Measurements from ENCODE around the gene SLC4A9.

Gene SLC4A9

DNA sequence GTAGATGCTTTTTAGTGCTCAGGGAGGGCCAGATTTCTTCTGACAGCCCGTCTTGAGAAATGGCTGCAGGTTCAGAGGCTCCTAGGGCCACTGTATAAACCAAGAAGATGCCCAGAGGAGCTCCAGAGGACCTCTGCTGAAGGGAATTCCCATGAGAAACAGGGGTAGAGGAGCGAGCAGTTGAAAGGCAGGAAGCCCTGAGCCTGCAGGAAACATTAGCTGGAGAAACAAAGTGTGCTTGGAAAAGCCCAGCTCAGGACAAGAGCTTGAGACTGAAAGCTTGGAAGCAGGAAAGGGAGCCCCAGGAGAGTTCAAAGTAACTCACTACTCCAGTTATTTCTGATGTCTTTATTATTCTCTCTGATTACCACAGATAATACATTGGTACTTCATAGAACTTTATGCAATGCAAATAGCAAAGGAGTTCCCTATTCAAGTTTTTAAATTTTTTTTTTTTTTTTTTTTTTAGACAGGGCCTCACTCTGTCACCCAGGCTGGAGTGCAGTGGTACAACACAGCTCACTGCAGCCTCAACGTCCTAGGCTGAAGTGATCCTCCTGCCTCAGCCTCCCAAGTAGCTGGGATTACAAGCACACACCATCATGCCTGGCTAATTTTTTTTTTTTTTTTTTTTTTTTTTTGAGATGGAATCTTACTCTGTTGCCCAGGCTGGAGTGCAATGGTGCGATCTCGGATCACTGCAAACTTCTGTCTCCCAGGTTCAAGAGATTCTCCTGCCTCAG is 30.1 kb upstream of the SLC4A9 start:
- Histone ChIP-seq H3K9ac (ENCODE audit: low read length) (no peak overlapping the region), H3K36me3 (ENCODE audit: low read length) (no peaks in the 10 kb centered on the region), H3K27ac (ENCODE audit: low read depth, low read length) (no peak overlapping the region), H4K20me1 (ENCODE audit: low read depth, low read length) (no peaks in the 10 kb centered on the region), H3K9me3 (ENCODE audit: insufficient read depth, low read length) (no peaks in the 10 kb centered on the region), H2AFZ (ENCODE audit: low read depth, low read length, severe bottlenecking) (no peak overlapping the region), H3K27me3 (ENCODE audit: low read length) (no peaks in the 10 kb centered on the region; the same call in 1 of the 2 replicates), H3K4me2 (ENCODE audit: low read depth, low read length, poor library complexity, severe bottlenecking) (no peak overlapping the region), H3F3A (ENCODE audit: insufficient read depth) (no peaks in the 10 kb centered on the region), H3K9me2 (replicated peaks; ENCODE audit: insufficient read depth, low read length) (no peaks in the 10 kb centered on the region), H3K4me3 (ENCODE audit: insufficient read depth, low read length, poor library complexity, severe bottlenecking) (no peak overlapping the region), H3K79me2 (ENCODE audit: insufficient read depth, low read length) (no peaks in the 10 kb centered on the region)
- TF ChIP-seq, protein P1, sequence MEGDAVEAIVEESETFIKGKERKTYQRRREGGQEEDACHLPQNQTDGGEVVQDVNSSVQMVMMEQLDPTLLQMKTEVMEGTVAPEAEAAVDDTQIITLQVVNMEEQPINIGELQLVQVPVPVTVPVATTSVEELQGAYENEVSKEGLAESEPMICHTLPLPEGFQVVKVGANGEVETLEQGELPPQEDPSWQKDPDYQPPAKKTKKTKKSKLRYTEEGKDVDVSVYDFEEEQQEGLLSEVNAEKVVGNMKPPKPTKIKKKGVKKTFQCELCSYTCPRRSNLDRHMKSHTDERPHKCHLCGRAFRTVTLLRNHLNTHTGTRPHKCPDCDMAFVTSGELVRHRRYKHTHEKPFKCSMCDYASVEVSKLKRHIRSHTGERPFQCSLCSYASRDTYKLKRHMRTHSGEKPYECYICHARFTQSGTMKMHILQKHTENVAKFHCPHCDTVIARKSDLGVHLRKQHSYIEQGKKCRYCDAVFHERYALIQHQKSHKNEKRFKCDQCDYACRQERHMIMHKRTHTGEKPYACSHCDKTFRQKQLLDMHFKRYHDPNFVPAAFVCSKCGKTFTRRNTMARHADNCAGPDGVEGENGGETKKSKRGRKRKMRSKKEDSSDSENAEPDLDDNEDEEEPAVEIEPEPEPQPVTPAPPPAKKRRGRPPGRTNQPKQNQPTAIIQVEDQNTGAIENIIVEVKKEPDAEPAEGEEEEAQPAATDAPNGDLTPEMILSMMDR (IDR thresholded peaks at IDR 0.05; ENCODE audit: insufficient read depth, low read length, poor library complexity, severe bottlenecking), result no peak
- TF ChIP-seq EZH2phosphoT487 (conservative IDR thresholded peaks at IDR 0.05; ENCODE audit: low read length), result no peak

DNA sequence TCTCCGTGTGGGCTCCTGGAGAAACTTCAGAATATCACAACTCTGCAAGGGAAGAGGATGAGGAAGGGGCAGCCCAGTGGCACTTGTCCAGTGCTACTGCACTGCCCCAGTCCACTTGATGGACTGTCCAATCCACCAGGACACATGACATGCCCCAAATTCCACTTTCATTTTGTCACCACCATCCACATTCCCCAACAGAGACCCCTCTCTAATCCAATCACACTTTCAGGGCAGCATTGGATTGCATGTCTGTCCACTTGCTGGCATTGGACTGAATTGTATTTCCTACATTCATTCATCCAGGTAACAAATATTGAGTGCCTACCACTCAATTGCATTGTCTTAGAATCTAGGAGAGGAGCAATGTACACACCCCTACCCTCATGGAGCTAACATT is 28.4 kb upstream of the SLC4A9 start:
- no peak for TF ChIP-seq EZH2phosphoT487 (conservative IDR thresholded peaks at IDR 0.05; ENCODE audit: low read length)
- TF ChIP-seq, protein P1 (IDR thresholded peaks at IDR 0.05; ENCODE audit: insufficient read depth, low read length, poor library complexity, severe bottlenecking), result no peak
- H3K36me3 ChIP-seq (ENCODE audit: low read length), result no peaks in the 10 kb centered on the region
- H3K9me3 ChIP-seq (ENCODE audit: insufficient read depth, low read length), result no peaks in the 10 kb centered on the region
- H3K4me2 ChIP-seq (ENCODE audit: low read depth, low read length, poor library complexity, severe bottlenecking), result no peak overlapping the region
- no peaks in the 10 kb centered on the region for H3F3A ChIP-seq (ENCODE audit: insufficient read depth)
- H3K9me2 ChIP-seq (replicated peaks; ENCODE audit: insufficient read depth, low read length), result no peaks in the 10 kb centered on the region
- no peak overlapping the region for H2AFZ ChIP-seq (ENCODE audit: low read depth, low read length, severe bottlenecking)
- H3K27ac ChIP-seq (ENCODE audit: low read depth, low read length), result no peak overlapping the region
- no peaks in the 10 kb centered on the region for H3K27me3 ChIP-seq (ENCODE audit: low read length)
- H3K79me2 ChIP-seq (ENCODE audit: insufficient read depth, low read length), result no peaks in the 10 kb centered on the region
- no peak overlapping the region for H3K9ac ChIP-seq (ENCODE audit: low read length)
- H4K20me1 ChIP-seq (ENCODE audit: low read depth, low read length), result no peaks in the 10 kb centered on the region
- H3K4me3 ChIP-seq (ENCODE audit: insufficient read depth, low read length, poor library complexity, severe bottlenecking), result no peak overlapping the region

DNA sequence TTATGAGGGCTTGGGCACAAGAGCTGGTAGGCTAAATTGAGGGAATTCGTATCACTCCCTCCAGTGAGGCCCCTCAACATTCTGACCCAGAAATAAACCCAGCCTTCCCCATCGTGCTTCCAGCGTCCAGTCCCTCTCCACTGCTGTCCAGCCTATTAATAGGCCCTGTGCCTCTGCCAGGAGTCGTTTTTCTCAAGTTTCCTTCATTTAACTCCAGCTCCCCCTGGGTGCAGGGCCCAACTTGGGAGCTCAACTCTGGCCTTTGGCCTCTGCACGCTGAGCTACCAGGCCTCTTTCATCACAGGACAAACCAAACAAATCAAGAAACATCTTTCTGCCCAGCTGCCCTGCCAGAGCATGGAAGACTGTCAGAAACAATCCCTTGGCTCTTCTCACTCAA is 23.6 kb upstream of the SLC4A9 start:
- H4K20me1 ChIP-seq (ENCODE audit: low read depth, low read length), result no peaks in the 10 kb centered on the region
- H3K4me3 ChIP-seq (ENCODE audit: insufficient read depth, low read length, poor library complexity, severe bottlenecking), result no peak overlapping the region
- H3F3A ChIP-seq (ENCODE audit: insufficient read depth), result no peaks in the 10 kb centered on the region
- no peak for TF ChIP-seq EZH2phosphoT487 (conservative IDR thresholded peaks at IDR 0.05; ENCODE audit: low read length)
- TF ChIP-seq, protein P1 (IDR thresholded peaks at IDR 0.05; ENCODE audit: insufficient read depth, low read length, poor library complexity, severe bottlenecking), result no peak
- H3K36me3 ChIP-seq (ENCODE audit: low read length), result no peaks in the 10 kb centered on the region
- H3K4me2 ChIP-seq (ENCODE audit: low read depth, low read length, poor library complexity, severe bottlenecking), result no peak overlapping the region
- no peak overlapping the region for H2AFZ ChIP-seq (ENCODE audit: low read depth, low read length, severe bottlenecking)
- no peaks in the 10 kb centered on the region for H3K27me3 ChIP-seq (ENCODE audit: low read length)
- H3K9ac ChIP-seq (ENCODE audit: low read length), result no peak overlapping the region
- no peak overlapping the region for H3K27ac ChIP-seq (ENCODE audit: low read depth, low read length)
- no peaks in the 10 kb centered on the region for H3K79me2 ChIP-seq (ENCODE audit: insufficient read depth, low read length)
- no peaks in the 10 kb centered on the region for H3K9me3 ChIP-seq (ENCODE audit: insufficient read depth, low read length)
- H3K9me2 ChIP-seq (replicated peaks; ENCODE audit: insufficient read depth, low read length), result no peaks in the 10 kb centered on the region

Data from SU-DHL-6 (cell line).